Type B pancreatic cell (in vitro differentiated cells): ENCODE results near the gene HPS3. TPM values are rescaled to one million over a fixed set of nuclear protein-coding genes. Genes with fewer than 3 reads are reported as not detected.
"Not testable (repeated sequence)": the region's sequence is repeated elsewhere in the genome, so short reads cannot be mapped to it uniquely, and the experiment has no call there.

ENCODE experiments used
- DNase-seq: peaks from one replicate; pipeline ENCODE4 v3.0.0; 2021; ENCODE audit warnings: mixed read lengths; ENCODE audit not compliant: unreplicated experiment; ENCODE audit errors: extremely low spot score
- H3K27ac Mint-ChIP-seq: 2 replicates; pipeline ENCODE4 v1.8.0; 2021; ENCODE audit warnings: mild to moderate bottlenecking, mixed read lengths
- H3K27me3 Mint-ChIP-seq: 2 replicates; pipeline ENCODE4 v1.8.0; 2021; ENCODE audit warnings: mixed read lengths
- H3K36me3 Mint-ChIP-seq: 2 replicates; pipeline ENCODE4 v1.8.0; 2021; ENCODE audit warnings: mixed read lengths
- H3K4me1 Mint-ChIP-seq: one replicate; pipeline ENCODE4 v1.8.0; 2021; ENCODE audit warnings: mixed read lengths; ENCODE audit not compliant: unreplicated experiment
- H3K4me3 Mint-ChIP-seq: 2 replicates; pipeline ENCODE4 v1.8.0; 2021; ENCODE audit warnings: mild to moderate bottlenecking, mixed read lengths
- H3K9me3 Mint-ChIP-seq: 2 replicates; pipeline ENCODE4 v1.8.0; 2021; ENCODE audit warnings: mixed read lengths
- CTCF ChIP-seq: fragments of 200-600 bp; sonication (generic); conservative IDR thresholded peaks from 2 replicates; pipeline ENCODE4 v1.5.0; 2021; ENCODE audit warnings: antibody characterized with exemption, mild to moderate bottlenecking
- total RNA-seq: library from RNA; stranded (reverse); gene quantifications from 2 replicates; pipeline ENCODE4 v1.2.1, GENCODE V29; 2021; ENCODE audit warnings: low replicate concordance

HPS3 gene
- total RNA-seq, 1 donor from 2014 or later = 18.2 TPM

GRCh38 chr3:149090907-149091306 is 38.5 kb upstream of the HPS3 start:
- Mint-ChIP-seq H3K9me3 (peaks cover 4% of the 10 kb centered on the region), H3K4me3 (no peak overlapping the region), H3K4me1 (no peaks in the 10 kb centered on the region), H3K27ac (no peak overlapping the region), H3K36me3 (no peaks in the 10 kb centered on the region), H3K27me3 (no peaks in the 10 kb centered on the region)
- no peak for DNase-seq
- no peak for TF ChIP-seq CTCF

- no peaks in the 10 kb centered on the region for H3K36me3 Mint-ChIP-seq
- H3K4me1 Mint-ChIP-seq = no peaks in the 10 kb centered on the region
- H3K27ac Mint-ChIP-seq = no peak overlapping the region
- H3K4me3 Mint-ChIP-seq = no peak overlapping the region
- no peaks in the 10 kb centered on the region for H3K27me3 Mint-ChIP-seq
- H3K9me3 Mint-ChIP-seq = no peaks in the 10 kb centered on the region
- no peak for TF ChIP-seq CTCF
- DNase-seq = no peak
Measured at GRCh38 chr3:149091983-149092382, 37.5 kb upstream of the HPS3 start.

GRCh38 chr3:149095487-149095886 is 34.0 kb upstream of the HPS3 start:
- DNase-seq = no peak
- TF ChIP-seq CTCF = no peak
- no peaks in the 10 kb centered on the region for H3K36me3 Mint-ChIP-seq
- no peaks in the 10 kb centered on the region for H3K4me1 Mint-ChIP-seq
- no peak overlapping the region for H3K27ac Mint-ChIP-seq
- H3K4me3 Mint-ChIP-seq = no peak overlapping the region
- no peaks in the 10 kb centered on the region for H3K27me3 Mint-ChIP-seq
- H3K9me3 Mint-ChIP-seq = no peaks in the 10 kb centered on the region

GRCh38 chr3:149097987-149098386 is 31.5 kb upstream of the HPS3 start:
- not testable (repeated sequence) for H3K36me3 Mint-ChIP-seq, H3K9me3 Mint-ChIP-seq, H3K27ac Mint-ChIP-seq, DNase-seq, H3K4me3 Mint-ChIP-seq, H3K27me3 Mint-ChIP-seq, H3K4me1 Mint-ChIP-seq

GRCh38 chr3:149101154-149101553 is 28.3 kb upstream of the HPS3 start:
- no peaks in the 10 kb centered on the region for H3K27me3 Mint-ChIP-seq
- TF ChIP-seq CTCF = no peak
- DNase-seq = no peak
- no peaks in the 10 kb centered on the region for H3K9me3 Mint-ChIP-seq
- no peak overlapping the region for H3K27ac Mint-ChIP-seq
- no peaks in the 10 kb centered on the region for H3K36me3 Mint-ChIP-seq
- no peak overlapping the region for H3K4me3 Mint-ChIP-seq
- H3K4me1 Mint-ChIP-seq = no peaks in the 10 kb centered on the region

GRCh38 chr3:149101641-149102040 is 27.8 kb upstream of the HPS3 start:
- H3K4me1 Mint-ChIP-seq = no peaks in the 10 kb centered on the region
- no peak overlapping the region for H3K27ac Mint-ChIP-seq
- H3K4me3 Mint-ChIP-seq = no peak overlapping the region
- no peak for DNase-seq
- no peaks in the 10 kb centered on the region for H3K27me3 Mint-ChIP-seq
- TF ChIP-seq CTCF = no peak
- H3K9me3 Mint-ChIP-seq = no peaks in the 10 kb centered on the region
- H3K36me3 Mint-ChIP-seq = no peaks in the 10 kb centered on the region
